ENCODE data around the gene VPS35L. TPM values are rescaled to one million over a fixed set of nuclear protein-coding genes. Genes with fewer than 3 reads are reported as not detected.
"Not testable (repeated sequence)": the region's sequence is repeated elsewhere in the genome, so short reads cannot be mapped to it uniquely, and the experiment has no call there.

Gene VPS35L
- total RNA-seq, 1 donor from 2014 or later = 23.8 TPM

DNA sequence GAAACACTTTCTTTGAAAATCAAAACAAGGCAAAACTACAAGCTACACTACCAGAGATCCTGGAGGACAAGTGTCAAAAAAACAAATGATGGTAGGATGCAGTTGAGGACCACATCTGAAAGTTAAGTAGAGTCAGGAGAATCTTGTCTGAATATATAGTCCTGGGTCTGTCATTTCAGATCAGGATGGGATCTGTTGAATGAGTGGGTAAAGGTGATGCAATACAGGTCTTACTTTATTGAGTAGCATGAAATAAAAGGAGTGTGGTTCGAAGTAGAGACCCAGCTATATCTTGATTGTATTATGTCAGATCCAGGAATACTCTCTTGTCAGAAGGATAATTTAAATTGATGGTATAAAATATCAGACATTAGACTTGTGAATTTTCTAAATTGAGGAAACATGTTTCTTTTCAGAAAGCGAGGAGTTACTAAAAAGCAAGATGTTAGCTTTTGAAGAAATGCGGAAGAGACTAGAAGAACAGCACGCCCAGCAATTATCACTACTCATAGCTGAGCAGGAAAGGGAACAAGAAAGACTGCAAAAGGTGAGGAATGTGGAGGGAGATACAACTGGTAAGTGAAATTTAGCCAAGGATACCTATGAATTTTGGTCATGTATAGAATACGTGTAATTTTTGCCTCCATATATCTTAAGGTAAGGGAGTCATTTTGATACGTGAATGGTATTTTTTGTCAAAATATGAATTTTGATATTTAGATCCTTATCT lies 15.1 kb upstream of the VPS35L start:
- H3K36me3 ChIP-seq = peaks cover 80% of the 10 kb centered on the region
- H3K4me1 ChIP-seq = no peaks in the 10 kb centered on the region
- DNase-seq = no peak
- no peaks in the 10 kb centered on the region for H3K27me3 ChIP-seq (ENCODE audit: low read depth)
- H3K27ac ChIP-seq (replicated peaks) = no peak overlapping the region
- no peaks in the 10 kb centered on the region for H3K9me3 ChIP-seq (replicated peaks)
- H3K4me3 ChIP-seq = no peak overlapping the region
- intact Hi-C loops (cut with micrococcal nuclease) = no loop called here
- TF ChIP-seq, protein P1, sequence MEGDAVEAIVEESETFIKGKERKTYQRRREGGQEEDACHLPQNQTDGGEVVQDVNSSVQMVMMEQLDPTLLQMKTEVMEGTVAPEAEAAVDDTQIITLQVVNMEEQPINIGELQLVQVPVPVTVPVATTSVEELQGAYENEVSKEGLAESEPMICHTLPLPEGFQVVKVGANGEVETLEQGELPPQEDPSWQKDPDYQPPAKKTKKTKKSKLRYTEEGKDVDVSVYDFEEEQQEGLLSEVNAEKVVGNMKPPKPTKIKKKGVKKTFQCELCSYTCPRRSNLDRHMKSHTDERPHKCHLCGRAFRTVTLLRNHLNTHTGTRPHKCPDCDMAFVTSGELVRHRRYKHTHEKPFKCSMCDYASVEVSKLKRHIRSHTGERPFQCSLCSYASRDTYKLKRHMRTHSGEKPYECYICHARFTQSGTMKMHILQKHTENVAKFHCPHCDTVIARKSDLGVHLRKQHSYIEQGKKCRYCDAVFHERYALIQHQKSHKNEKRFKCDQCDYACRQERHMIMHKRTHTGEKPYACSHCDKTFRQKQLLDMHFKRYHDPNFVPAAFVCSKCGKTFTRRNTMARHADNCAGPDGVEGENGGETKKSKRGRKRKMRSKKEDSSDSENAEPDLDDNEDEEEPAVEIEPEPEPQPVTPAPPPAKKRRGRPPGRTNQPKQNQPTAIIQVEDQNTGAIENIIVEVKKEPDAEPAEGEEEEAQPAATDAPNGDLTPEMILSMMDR (IDR thresholded peaks at IDR 0.05; ENCODE audit: borderline replicate concordance) = no peak

DNA sequence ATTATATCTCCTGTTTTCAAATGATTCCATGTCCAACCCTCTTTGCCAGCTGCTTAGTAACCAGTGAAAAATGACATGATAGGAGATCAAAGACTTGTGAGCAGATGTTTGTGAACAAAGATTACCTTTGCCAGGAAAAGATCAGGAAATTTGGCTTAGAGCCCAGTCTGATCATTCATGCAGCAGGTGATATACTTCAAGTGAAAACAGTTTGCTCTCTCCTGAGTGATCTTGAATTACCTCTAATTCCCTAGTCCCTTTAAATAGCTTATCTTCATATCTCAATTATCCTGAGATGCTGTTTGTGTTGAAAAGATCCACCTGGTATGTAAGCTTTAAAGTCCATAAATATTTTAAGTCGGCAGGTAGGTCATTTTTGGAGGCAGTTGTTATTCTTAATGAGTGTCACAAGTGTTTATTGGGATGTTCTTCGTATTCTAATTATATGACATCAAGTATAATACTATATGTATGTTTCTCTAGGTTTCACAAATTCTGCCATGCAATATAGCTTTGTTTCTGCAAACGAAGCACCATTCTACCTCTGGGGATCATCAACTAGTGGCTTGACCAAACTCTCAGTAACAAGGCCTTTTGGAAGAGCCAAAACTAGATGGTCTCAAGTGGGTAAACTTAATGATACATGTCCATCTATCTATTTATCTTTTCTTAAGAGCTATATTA lies 13.2 kb upstream of the VPS35L start:
- TF ChIP-seq, protein P1 (IDR thresholded peaks at IDR 0.05; ENCODE audit: borderline replicate concordance) = no peak
- no peak overlapping the region for H3K27ac ChIP-seq (replicated peaks)
- no peak overlapping the region for H3K4me3 ChIP-seq
- no peaks in the 10 kb centered on the region for H3K9me3 ChIP-seq (replicated peaks)
- no peak for DNase-seq
- no peaks in the 10 kb centered on the region for H3K27me3 ChIP-seq (ENCODE audit: low read depth)
- intact Hi-C loops (cut with micrococcal nuclease) = no loop called here
- H3K4me1 ChIP-seq = no peaks in the 10 kb centered on the region
- peaks cover 83% of the 10 kb centered on the region for H3K36me3 ChIP-seq

DNA sequence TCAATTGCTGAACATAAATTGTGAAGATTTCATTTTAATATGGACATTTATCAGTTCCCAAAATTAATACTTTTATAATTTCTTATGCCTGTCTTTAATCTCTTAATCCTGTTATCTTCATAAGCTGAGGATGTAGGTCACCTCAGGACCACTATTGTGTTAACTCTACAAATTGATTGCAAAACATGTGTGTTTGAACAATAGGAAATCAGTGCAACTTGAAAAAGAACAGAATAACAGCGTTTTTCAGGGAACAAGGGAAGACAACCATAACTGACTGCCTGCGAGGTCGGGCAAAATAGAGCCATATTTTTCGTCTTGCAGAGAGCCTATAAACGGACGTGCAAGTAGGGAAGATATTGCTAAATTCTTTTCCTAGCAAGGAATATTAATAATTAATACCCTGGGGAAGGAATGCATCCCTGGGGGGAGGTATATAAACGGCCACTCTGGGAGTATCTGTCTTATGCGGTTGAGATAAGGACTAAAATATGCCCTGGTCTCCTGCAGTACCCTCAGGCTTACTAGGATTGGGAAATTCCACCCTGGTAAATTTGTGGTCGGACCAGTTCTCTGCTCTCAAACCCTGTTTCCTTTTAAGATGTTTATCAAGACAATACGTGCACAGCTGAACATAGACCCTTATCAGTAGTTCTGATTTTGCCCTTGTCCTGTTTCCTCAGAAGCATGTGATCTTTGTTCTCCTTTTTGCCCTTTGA lies 12.1 kb upstream of the VPS35L start:
- H3K27me3 ChIP-seq (ENCODE audit: low read depth); H3K27ac ChIP-seq (replicated peaks); intact Hi-C loops (cut with micrococcal nuclease); H3K4me3 ChIP-seq; DNase-seq; H3K9me3 ChIP-seq (replicated peaks); H3K4me1 ChIP-seq: not testable (repeated sequence)
- H3K36me3 ChIP-seq = peaks cover 86% of the 10 kb centered on the region

DNA sequence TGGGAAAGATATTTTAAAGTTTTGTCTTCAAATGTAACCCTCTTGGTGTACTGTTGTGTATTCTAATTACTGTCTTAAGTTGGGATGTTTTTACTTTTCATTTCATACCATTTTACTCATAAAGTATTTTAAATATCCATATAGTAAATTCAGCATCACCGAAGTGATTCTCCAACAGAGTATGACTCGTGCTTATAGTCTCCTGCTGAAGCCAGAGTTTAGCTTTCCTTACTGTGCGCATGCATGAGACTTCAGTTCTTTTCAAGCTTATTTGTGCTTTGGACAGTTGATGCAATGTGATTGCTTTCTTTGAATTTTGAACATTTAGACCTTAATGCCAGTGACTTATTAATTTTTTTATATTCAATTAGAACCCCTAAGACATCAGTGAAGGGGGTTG lies 7.4 kb upstream of the VPS35L start:
- intact Hi-C loops (cut with micrococcal nuclease) = no loop called here
- Histone ChIP-seq H3K9me3 (replicated peaks) (no peaks in the 10 kb centered on the region), H3K36me3 (peaks cover 82% of the 10 kb centered on the region)

DNA sequence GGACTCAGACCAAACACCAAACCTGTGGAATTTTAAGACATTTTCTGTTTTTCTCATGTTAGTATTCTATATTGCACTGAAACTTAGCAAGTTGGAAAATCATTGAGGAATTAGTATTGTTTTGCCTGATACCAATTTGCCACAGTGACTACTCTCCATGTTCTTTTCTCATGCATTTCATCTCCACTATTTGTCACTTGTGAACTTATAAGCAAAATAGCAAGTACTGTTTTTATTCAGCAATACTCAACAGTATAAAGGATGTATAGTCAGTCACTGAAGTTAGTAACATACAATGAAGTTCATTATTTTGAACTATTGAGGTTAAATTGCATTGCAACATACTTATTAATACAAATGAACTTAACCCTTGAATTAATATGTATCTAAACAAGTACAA lies 5.8 kb upstream of the VPS35L start:
- TF ChIP-seq, protein P1 (IDR thresholded peaks at IDR 0.05; ENCODE audit: borderline replicate concordance) = no peak
- Histone ChIP-seq H3K4me3 (no peak overlapping the region), H3K27me3 (ENCODE audit: low read depth) (no peaks in the 10 kb centered on the region), H3K9me3 (replicated peaks) (no peaks in the 10 kb centered on the region), H3K4me1 (peaks cover 6% of the 10 kb centered on the region), H3K27ac (replicated peaks) (no peak overlapping the region), H3K36me3 (peaks cover 67% of the 10 kb centered on the region)
- no peak for DNase-seq
- intact Hi-C loops (cut with micrococcal nuclease) = no loop called here

More for the DNA sequence above, 7.4 kb upstream of the VPS35L start:
- no peak for DNase-seq
- H3K27me3 ChIP-seq (ENCODE audit: low read depth) = no peaks in the 10 kb centered on the region
- TF ChIP-seq, protein P1 (IDR thresholded peaks at IDR 0.05; ENCODE audit: borderline replicate concordance) = no peak
- no peak overlapping the region for H3K27ac ChIP-seq (replicated peaks)
- no peaks in the 10 kb centered on the region for H3K4me1 ChIP-seq
- H3K4me3 ChIP-seq = no peak overlapping the region

Measured in left ventricle myocardium inferior (tissue), 1 donor.